ENCODE data around the gene TNXB.

DNA sequence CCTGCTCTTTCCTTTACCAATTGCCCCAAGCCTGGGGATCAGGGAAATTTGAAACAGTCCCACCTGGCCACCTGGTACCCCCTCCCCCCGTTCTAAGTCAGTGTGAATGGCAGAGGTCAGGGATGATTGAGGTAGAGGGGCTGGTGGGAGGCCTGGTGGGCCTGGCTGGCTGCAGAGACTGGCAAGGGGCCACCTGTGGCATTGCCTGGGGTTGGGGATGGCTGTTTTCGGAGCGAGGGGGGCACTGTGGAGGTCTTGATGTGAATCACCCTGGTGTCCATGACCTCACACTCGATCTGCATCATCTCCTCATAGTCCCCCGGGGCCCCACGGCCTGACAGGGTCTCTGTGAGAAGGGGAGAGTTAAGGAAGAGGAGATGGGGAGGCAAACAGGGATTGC, 6.5 kb upstream of the TNXB start:
- TF ChIP-seq, protein P1, sequence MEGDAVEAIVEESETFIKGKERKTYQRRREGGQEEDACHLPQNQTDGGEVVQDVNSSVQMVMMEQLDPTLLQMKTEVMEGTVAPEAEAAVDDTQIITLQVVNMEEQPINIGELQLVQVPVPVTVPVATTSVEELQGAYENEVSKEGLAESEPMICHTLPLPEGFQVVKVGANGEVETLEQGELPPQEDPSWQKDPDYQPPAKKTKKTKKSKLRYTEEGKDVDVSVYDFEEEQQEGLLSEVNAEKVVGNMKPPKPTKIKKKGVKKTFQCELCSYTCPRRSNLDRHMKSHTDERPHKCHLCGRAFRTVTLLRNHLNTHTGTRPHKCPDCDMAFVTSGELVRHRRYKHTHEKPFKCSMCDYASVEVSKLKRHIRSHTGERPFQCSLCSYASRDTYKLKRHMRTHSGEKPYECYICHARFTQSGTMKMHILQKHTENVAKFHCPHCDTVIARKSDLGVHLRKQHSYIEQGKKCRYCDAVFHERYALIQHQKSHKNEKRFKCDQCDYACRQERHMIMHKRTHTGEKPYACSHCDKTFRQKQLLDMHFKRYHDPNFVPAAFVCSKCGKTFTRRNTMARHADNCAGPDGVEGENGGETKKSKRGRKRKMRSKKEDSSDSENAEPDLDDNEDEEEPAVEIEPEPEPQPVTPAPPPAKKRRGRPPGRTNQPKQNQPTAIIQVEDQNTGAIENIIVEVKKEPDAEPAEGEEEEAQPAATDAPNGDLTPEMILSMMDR (conservative IDR thresholded peaks at IDR 0.05; ENCODE audit: low read depth in 2 of 2), result no peak
- TF ChIP-seq, protein P2, sequence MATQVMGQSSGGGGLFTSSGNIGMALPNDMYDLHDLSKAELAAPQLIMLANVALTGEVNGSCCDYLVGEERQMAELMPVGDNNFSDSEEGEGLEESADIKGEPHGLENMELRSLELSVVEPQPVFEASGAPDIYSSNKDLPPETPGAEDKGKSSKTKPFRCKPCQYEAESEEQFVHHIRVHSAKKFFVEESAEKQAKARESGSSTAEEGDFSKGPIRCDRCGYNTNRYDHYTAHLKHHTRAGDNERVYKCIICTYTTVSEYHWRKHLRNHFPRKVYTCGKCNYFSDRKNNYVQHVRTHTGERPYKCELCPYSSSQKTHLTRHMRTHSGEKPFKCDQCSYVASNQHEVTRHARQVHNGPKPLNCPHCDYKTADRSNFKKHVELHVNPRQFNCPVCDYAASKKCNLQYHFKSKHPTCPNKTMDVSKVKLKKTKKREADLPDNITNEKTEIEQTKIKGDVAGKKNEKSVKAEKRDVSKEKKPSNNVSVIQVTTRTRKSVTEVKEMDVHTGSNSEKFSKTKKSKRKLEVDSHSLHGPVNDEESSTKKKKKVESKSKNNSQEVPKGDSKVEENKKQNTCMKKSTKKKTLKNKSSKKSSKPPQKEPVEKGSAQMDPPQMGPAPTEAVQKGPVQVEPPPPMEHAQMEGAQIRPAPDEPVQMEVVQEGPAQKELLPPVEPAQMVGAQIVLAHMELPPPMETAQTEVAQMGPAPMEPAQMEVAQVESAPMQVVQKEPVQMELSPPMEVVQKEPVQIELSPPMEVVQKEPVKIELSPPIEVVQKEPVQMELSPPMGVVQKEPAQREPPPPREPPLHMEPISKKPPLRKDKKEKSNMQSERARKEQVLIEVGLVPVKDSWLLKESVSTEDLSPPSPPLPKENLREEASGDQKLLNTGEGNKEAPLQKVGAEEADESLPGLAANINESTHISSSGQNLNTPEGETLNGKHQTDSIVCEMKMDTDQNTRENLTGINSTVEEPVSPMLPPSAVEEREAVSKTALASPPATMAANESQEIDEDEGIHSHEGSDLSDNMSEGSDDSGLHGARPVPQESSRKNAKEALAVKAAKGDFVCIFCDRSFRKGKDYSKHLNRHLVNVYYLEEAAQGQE (IDR thresholded peaks at IDR 0.05; ENCODE audit: unreplicated experiment), result no peak
- no peak for TF ChIP-seq CREB1 (CRISPR knock-in tag; IDR thresholded peaks at IDR 0.05; ENCODE audit: low read depth)
- no peak for TF ChIP-seq EZH2 (IDR thresholded peaks at IDR 0.05; ENCODE audit: low read depth, unreplicated experiment)
- TF ChIP-seq POLR2AphosphoS5 (IDR thresholded peaks at IDR 0.05; ENCODE audit: low read depth), result no peak
- TF ChIP-seq, protein P3, sequence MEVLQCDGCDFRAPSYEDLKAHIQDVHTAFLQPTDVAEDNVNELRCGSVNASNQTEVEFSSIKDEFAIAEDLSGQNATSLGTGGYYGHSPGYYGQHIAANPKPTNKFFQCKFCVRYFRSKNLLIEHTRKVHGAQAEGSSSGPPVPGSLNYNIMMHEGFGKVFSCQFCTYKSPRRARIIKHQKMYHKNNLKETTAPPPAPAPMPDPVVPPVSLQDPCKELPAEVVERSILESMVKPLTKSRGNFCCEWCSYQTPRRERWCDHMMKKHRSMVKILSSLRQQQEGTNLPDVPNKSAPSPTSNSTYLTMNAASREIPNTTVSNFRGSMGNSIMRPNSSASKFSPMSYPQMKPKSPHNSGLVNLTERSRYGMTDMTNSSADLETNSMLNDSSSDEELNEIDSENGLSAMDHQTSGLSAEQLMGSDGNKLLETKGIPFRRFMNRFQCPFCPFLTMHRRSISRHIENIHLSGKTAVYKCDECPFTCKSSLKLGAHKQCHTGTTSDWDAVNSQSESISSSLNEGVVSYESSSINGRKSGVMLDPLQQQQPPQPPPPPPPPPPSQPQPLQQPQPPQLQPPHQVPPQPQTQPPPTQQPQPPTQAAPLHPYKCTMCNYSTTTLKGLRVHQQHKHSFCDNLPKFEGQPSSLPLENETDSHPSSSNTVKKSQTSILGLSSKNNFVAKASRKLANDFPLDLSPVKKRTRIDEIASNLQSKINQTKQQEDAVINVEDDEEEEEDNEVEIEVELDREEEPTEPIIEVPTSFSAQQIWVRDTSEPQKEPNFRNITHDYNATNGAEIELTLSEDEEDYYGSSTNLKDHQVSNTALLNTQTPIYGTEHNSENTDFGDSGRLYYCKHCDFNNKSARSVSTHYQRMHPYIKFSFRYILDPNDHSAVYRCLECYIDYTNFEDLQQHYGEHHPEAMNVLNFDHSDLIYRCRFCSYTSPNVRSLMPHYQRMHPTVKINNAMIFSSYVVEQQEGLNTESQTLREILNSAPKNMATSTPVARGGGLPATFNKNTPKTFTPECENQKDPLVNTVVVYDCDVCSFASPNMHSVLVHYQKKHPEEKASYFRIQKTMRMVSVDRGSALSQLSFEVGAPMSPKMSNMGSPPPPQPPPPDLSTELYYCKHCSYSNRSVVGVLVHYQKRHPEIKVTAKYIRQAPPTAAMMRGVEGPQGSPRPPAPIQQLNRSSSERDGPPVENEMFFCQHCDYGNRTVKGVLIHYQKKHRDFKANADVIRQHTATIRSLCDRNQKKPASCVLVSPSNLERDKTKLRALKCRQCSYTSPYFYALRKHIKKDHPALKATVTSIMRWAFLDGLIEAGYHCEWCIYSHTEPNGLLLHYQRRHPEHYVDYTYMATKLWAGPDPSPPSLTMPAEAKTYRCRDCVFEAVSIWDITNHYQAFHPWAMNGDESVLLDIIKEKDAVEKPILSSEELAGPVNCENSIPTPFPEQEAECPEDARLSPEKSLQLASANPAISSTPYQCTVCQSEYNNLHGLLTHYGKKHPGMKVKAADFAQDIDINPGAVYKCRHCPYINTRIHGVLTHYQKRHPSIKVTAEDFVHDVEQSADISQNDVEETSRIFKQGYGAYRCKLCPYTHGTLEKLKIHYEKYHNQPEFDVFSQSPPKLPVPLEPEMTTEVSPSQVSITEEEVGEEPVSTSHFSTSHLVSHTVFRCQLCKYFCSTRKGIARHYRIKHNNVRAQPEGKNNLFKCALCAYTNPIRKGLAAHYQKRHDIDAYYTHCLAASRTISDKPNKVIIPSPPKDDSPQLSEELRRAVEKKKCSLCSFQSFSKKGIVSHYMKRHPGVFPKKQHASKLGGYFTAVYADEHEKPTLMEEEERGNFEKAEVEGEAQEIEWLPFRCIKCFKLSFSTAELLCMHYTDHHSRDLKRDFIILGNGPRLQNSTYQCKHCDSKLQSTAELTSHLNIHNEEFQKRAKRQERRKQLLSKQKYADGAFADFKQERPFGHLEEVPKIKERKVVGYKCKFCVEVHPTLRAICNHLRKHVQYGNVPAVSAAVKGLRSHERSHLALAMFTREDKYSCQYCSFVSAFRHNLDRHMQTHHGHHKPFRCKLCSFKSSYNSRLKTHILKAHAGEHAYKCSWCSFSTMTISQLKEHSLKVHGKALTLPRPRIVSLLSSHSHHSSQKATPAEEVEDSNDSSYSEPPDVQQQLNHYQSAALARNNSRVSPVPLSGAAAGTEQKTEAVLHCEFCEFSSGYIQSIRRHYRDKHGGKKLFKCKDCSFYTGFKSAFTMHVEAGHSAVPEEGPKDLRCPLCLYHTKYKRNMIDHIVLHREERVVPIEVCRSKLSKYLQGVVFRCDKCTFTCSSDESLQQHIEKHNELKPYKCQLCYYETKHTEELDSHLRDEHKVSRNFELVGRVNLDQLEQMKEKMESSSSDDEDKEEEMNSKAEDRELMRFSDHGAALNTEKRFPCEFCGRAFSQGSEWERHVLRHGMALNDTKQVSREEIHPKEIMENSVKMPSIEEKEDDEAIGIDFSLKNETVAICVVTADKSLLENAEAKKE (CRISPR knock-in tag; IDR thresholded peaks at IDR 0.05), result no peak
- no peak for TF ChIP-seq JUNB (IDR thresholded peaks at IDR 0.05; ENCODE audit: unreplicated experiment)
